HG02852 (cell line): Measurements from ENCODE around the gene ADAD1.

Experiments used
- ATAC-seq: cut with Tn5 transposase; IDR thresholded peaks from one replicate; pipeline ENCODE4 v1.9.1; 2021; ENCODE audit warnings: mild to moderate bottlenecking, moderate library complexity; ENCODE audit not compliant: unreplicated experiment

Gene ADAD1

GRCh38 chr4:122453384-122453995 lies 74.7 kb downstream of the ADAD1 start:
- no peak for ATAC-seq

- no peak for ATAC-seq
These were observed 77.7 kb downstream of the ADAD1 start, which contains the start of gene IL2 for GRCh38 chr4:122456231-122457116. IL2 (minus strand) TSS chr4:122456725; CDS start chr4:122456440, 285 bp downstream.

GRCh38 chr4:122458625-122459024 lies 79.8 kb downstream of the ADAD1 start:
- ATAC-seq, result peak; percentile 92

- ATAC-seq, result no peak
These were observed 90.6 kb downstream of the ADAD1 start for GRCh38 chr4:122469457-122469856.

GRCh38 chr4:122475233-122475632 lies 96.4 kb downstream of the ADAD1 start:
- ATAC-seq, result no peak

- ATAC-seq, result no peak
These were observed 97.3 kb downstream of the ADAD1 start for GRCh38 chr4:122476126-122476525.

GRCh38 chr4:122476745-122477144 lies 97.9 kb downstream of the ADAD1 start:
- ATAC-seq, result no peak
